Measurements from ENCODE around the gene HAUS2.

The HAUS2 gene

DNA sequence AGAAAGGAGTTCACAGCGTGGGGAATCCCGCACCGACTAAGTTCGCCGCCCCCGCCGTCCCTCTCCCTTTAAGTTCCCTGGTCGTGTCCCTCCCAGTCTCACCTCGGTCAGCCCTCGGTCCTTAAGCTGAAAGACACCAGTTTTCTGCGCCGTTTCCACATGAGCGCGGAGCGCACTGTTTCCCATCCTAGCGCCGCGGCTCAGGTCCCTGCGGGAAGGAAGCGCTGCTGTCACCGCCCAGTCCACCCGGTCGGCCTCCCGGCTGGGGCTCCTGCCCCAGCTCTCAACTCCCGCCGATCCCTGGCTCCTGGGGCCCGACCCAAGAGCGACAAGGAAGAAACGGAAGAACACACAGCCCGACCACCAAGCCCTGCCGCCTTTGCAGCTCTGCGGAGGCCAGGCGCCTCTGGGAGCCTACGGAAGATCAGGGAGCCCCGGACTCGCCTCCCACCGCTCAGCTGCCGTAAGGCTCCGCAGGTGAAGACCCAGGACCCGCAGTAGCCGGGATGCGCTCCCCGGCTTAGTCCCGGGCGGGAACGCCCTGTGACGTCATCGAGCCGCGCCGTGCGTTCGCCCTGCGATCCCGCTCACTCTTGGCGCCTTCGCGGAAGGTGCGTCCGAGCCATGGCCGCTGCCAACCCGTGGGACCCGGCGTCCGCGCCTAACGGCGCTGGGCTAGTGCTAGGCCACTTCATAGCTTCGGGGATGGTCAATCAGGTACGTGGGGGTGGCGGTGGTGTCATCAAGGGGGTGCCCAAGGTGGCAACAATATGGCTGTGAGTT lies at the start of gene HAUS2, which contains the start of gene LRRC57:
Gene HAUS2, plus strand, starts transcription at position 590 of the 783 bp plus-strand sequence. Its CDS starts 35 bp downstream, at position 625.
Gene LRRC57, minus strand, starts transcription at position 545 of the 783 bp plus-strand sequence. Its CDS starts 359 bp downstream, at position 186.
- TF ChIP-seq, protein P1, sequence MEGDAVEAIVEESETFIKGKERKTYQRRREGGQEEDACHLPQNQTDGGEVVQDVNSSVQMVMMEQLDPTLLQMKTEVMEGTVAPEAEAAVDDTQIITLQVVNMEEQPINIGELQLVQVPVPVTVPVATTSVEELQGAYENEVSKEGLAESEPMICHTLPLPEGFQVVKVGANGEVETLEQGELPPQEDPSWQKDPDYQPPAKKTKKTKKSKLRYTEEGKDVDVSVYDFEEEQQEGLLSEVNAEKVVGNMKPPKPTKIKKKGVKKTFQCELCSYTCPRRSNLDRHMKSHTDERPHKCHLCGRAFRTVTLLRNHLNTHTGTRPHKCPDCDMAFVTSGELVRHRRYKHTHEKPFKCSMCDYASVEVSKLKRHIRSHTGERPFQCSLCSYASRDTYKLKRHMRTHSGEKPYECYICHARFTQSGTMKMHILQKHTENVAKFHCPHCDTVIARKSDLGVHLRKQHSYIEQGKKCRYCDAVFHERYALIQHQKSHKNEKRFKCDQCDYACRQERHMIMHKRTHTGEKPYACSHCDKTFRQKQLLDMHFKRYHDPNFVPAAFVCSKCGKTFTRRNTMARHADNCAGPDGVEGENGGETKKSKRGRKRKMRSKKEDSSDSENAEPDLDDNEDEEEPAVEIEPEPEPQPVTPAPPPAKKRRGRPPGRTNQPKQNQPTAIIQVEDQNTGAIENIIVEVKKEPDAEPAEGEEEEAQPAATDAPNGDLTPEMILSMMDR (IDR thresholded peaks at IDR 0.05; ENCODE audit: borderline replicate concordance, control extremely low read depth, extremely low read depth, insufficient read depth, missing control alignments): no peak
- in situ Hi-C loops (cut with MboI; ENCODE audit: low sequenced_read_pairs, unreplicated experiment): no loop called here
- DNase-seq (ENCODE audit: low spot score): peak; percentile 97

DNA sequence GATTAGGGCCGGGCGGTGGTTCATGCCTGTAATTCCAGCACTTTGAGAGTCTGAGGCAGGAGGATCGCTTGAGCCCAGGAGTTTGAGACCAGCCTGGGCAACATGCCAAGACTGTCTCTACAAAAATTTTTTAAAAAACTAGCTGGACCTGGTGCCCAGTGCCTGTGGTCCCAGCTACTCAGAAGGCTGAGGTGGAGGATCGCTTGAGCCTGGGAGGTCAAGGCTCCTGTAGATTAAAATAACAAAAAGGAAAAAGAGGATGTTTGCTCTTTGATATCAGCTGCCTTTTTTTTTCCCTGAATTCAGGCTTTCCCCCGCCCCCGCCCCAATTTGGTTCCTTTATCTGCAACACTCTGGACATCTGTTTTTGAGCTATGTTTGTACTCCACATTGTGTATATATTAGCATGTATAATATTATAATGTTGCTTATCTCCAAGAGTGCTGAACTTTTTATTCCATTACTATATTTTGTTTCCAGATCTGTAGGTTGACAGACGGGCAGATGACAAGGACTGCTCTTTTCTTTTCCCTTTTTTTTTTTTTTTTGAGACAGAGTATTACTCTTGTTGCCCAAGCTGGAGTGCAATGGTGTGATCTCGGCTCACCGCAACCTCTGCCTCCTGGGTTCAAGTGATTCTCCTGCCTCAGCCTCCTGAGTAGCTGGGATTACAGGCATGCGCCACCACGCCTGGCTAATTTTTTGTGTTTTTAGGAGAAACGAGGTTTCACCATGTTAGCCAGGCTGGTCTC lies 48.6 kb upstream of the HAUS2 start:
- in situ Hi-C loops (cut with MboI; ENCODE audit: low sequenced_read_pairs, unreplicated experiment): no loop called here
- no peak for DNase-seq (ENCODE audit: low spot score)
- TF ChIP-seq, protein P1 (IDR thresholded peaks at IDR 0.05; ENCODE audit: borderline replicate concordance, control extremely low read depth, extremely low read depth, insufficient read depth, missing control alignments): no peak

DNA sequence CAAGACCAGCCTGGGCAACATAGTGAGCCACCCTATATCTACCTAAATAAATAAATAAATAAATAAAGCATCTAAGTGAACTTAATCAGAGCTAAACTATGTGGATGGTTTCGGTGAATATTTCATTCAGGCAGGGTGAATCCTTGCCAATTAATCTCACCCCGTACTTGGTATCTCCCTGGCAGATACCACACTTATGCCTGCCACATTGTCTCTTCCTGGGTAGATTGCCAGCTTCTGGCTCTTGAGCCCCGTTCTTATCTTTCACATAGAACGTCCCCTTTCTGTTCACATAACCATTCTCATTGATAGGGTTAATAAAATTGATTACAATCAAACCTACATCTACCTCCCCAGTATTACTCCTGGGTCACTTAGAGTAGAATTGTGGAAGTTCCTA lies 46.2 kb upstream of the HAUS2 start:
- TF ChIP-seq, protein P1 (IDR thresholded peaks at IDR 0.05; ENCODE audit: borderline replicate concordance, control extremely low read depth, extremely low read depth, insufficient read depth, missing control alignments): no peak
- no peak for DNase-seq (ENCODE audit: low spot score)
- in situ Hi-C loops (cut with MboI; ENCODE audit: low sequenced_read_pairs, unreplicated experiment): no loop called here

DNA sequence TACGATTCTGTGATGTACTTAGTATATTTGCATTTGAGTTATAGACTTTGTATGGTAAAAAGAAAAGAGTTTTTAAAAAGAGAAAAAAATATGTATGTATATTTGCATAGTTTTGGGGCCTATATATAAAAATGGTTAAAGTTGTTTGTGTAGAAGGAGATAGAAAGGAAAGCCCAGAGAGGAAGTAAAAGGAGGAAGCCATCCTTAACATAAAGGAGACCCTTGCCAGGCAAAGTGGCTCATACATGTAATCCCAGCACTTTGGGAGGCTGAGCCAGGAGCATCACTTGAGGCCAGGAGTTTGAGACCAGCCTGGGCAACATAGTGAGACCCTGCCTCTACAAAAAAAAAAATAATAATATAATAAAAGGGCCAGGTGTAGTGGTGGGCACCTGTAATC lies 44.8 kb upstream of the HAUS2 start:
- DNase-seq (ENCODE audit: low spot score): no peak
- TF ChIP-seq, protein P1 (IDR thresholded peaks at IDR 0.05; ENCODE audit: borderline replicate concordance, control extremely low read depth, extremely low read depth, insufficient read depth, missing control alignments): no peak
- in situ Hi-C loops (cut with MboI; ENCODE audit: low sequenced_read_pairs, unreplicated experiment): no loop called here

DNA sequence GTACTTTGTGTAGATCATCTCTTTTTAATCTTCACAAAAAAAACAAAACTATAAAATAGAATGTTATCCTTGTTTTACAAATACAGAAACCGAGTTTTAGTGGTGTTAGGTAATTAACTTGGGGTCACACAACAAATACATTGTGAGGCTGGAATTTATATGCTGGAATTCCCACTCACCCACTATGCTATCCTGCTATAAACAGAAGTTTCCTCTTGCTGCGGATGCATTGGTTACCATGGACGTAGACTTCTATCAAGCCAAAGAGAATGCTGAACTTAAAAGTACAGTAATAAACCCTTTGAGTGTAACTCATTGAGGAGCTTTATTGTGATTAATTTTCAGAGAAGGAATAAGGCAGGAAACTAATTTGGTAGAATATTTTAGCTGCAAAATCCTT lies 44.0 kb upstream of the HAUS2 start:
- TF ChIP-seq, protein P1 (IDR thresholded peaks at IDR 0.05; ENCODE audit: borderline replicate concordance, control extremely low read depth, extremely low read depth, insufficient read depth, missing control alignments): no peak
- DNase-seq (ENCODE audit: low spot score): no peak
- in situ Hi-C loops (cut with MboI; ENCODE audit: low sequenced_read_pairs, unreplicated experiment): no loop called here

DNA sequence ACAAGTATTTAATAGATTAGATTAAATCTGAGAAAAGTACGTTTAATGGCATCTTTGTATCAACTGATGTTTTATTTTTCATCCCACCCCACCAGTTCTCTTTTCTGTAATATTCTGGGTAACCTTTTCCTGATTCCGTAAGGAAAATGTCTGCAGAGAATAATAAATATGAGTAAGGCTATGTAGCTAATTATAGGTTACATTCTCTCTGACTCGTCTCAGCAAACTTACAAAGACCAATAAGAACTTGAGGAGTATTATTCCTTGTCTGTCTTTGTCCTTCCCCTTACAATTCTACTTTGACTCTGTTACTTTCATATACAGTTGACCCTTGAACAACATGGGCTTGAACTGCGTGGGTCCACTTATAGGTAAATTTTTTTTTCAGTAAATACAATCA lies 41.1 kb upstream of the HAUS2 start:
- in situ Hi-C loops (cut with MboI; ENCODE audit: low sequenced_read_pairs, unreplicated experiment): no loop called here
- TF ChIP-seq, protein P1 (IDR thresholded peaks at IDR 0.05; ENCODE audit: borderline replicate concordance, control extremely low read depth, extremely low read depth, insufficient read depth, missing control alignments): no peak
- no peak for DNase-seq (ENCODE audit: low spot score)

Data from GM13976 (cell line).